Measurements from ENCODE around the gene RAET1L.

- TF ChIP-seq CTCF (IDR thresholded peaks at IDR 0.05) = no peak
- TF ChIP-seq POLR2A (IDR thresholded peaks at IDR 0.05) = no peak
- TF ChIP-seq POLR2AphosphoS5 (IDR thresholded peaks at IDR 0.05) = no peak
Observed at GRCh38 chr6:150024646-150025155, 631 bp downstream of the RAET1L start.
